Activated CD4-positive, alpha-beta T cell treated with anti-CD3 and anti-CD28 coated beads, Interleukin-2, amount 50 U/mL, for 48 hours (primary cell): ENCODE results near the gene ALOX5AP.

ENCODE experiments used
- DNase-seq, 2 experiments: peaks; one replicate each; pipeline ENCODE4 v3.0.0-alpha.2; 2020

The ALOX5AP gene

GRCh38 chr13:30735025-30735871 is at the start of gene ALOX5AP:
TSS of gene ALOX5AP (plus strand) at chr13:30735543. CDS start at chr13:30735606, 63 bp downstream.
- peak in 1 of 2 experiments; percentile 46 for DNase-seq

- DNase-seq: no peak
Measured at GRCh38 chr13:30685987-30686386, 49.4 kb upstream of the ALOX5AP start.

- DNase-seq: no peak
Measured at GRCh38 chr13:30687601-30688000, 47.7 kb upstream of the ALOX5AP start.

- no peak for DNase-seq
Measured at GRCh38 chr13:30689752-30690151, 45.6 kb upstream of the ALOX5AP start.

GRCh38 chr13:30690282-30691188 is 44.8 kb upstream of the ALOX5AP start:
- DNase-seq: peak in 1 of 2 experiments; percentile 11

- no peak for DNase-seq
Measured at GRCh38 chr13:30692113-30692512, 43.2 kb upstream of the ALOX5AP start.

GRCh38 chr13:30696278-30697176 is 38.8 kb upstream of the ALOX5AP start:
- peak in 1 of 2 experiments; percentile 28 for DNase-seq

- DNase-seq: no peak
Measured at GRCh38 chr13:30697177-30697953, 38.0 kb upstream of the ALOX5AP start.

GRCh38 chr13:30697996-30698401 is 37.3 kb upstream of the ALOX5AP start:
- no peak for DNase-seq

- no peak for DNase-seq
Measured at GRCh38 chr13:30698488-30699005, 36.8 kb upstream of the ALOX5AP start.

- DNase-seq: no peak
Measured at GRCh38 chr13:30700364-30700763, 35.0 kb upstream of the ALOX5AP start.

- no peak for DNase-seq
Measured at GRCh38 chr13:30702006-30702405, 33.3 kb upstream of the ALOX5AP start.

- DNase-seq: no peak
Measured at GRCh38 chr13:30704596-30704995, 30.7 kb upstream of the ALOX5AP start.

- no peak for DNase-seq
Measured at GRCh38 chr13:30705680-30706079, 29.7 kb upstream of the ALOX5AP start.

GRCh38 chr13:30708541-30708940 is 26.8 kb upstream of the ALOX5AP start:
- no peak for DNase-seq

- DNase-seq: no peak
Measured at GRCh38 chr13:30710442-30710841, 24.9 kb upstream of the ALOX5AP start.

GRCh38 chr13:30711375-30711774 is 24.0 kb upstream of the ALOX5AP start:
- no peak for DNase-seq

- no peak for DNase-seq
Measured at GRCh38 chr13:30711837-30712236, 23.5 kb upstream of the ALOX5AP start.

GRCh38 chr13:30712536-30713532 is 22.5 kb upstream of the ALOX5AP start:
- DNase-seq: no peak
